ENCODE data around the gene AK9.

DNA sequence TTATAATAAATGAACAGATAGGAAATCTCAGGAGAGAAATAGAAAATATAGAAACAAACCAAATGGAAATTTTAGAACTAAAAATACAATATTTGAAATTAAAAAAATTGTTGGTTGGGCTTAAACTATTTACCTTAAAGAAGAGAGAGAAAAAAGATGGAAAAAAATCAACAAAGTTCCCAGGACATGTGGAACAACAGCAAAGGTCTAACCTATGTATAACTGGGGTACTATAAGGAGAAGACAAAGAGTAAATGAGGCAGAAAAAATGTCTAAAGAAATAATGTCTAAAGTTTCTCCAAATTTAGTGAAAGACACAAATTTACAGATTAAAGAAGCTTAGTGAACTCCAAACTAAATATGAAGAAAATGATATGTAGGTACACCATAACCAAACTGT lies 166.9 kb downstream of the AK9 start:
- no peak for TF ChIP-seq FOXK2 (IDR thresholded peaks at IDR 0.05)
- TF ChIP-seq TARDBP (IDR thresholded peaks at IDR 0.05) = no peak
- TF ChIP-seq SP1 (IDR thresholded peaks at IDR 0.05) = no peak
- TF ChIP-seq FOXA1 (IDR thresholded peaks at IDR 0.05) = no peak
- no peak for TF ChIP-seq HDGF (IDR thresholded peaks at IDR 0.05; ENCODE audit: borderline replicate concordance)
- TF ChIP-seq, protein P1, sequence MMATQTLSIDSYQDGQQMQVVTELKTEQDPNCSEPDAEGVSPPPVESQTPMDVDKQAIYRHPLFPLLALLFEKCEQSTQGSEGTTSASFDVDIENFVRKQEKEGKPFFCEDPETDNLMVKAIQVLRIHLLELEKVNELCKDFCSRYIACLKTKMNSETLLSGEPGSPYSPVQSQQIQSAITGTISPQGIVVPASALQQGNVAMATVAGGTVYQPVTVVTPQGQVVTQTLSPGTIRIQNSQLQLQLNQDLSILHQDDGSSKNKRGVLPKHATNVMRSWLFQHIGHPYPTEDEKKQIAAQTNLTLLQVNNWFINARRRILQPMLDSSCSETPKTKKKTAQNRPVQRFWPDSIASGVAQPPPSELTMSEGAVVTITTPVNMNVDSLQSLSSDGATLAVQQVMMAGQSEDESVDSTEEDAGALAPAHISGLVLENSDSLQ (IDR thresholded peaks at IDR 0.05) = no peak
- no peak for TF ChIP-seq SUZ12 (IDR thresholded peaks at IDR 0.05)
- no peak for TF ChIP-seq CTBP1 (IDR thresholded peaks at IDR 0.05; ENCODE audit: borderline replicate concordance)
- no peak for TF ChIP-seq ELF4 (IDR thresholded peaks at IDR 0.05)
